OCI-LY3 (cell line): ENCODE data around the gene CACTIN.

Experiments used
- H2AFZ ChIP-seq: fragments of 200-600, 300-600 bp; shearing (Covaris generic); 2 replicates; pipeline ENCODE4 v1.6.0; 2014; ENCODE audit warnings: antibody characterized with exemption, low read depth, low read length
- H3K27ac ChIP-seq: fragments of 200-600, 300-600 bp; sonication (generic); 2 replicates; pipeline ENCODE4 v1.5.1; 2014; ENCODE audit warnings: mild to moderate bottlenecking, low read length, moderate library complexity, mixed read lengths
- H3K27me3 ChIP-seq: fragments of 200-600, 300-600 bp; sonication (generic); 2 replicates; pipeline ENCODE4 v1.6.1; 2014; ENCODE audit warnings: low read depth, low read length, mixed read lengths
- H3K36me3 ChIP-seq: fragments of 200-600, 300-600 bp; sonication (generic); replicated peaks from 2 replicates; pipeline ENCODE3; 2014; ENCODE audit warnings: low read depth, low read length, mixed read lengths
- H3K4me1 ChIP-seq: fragments of 300-600, 200-600 bp; sonication (generic); 2 replicates; pipeline ENCODE4 v1.6.1; 2014; ENCODE audit warnings: low read length, mixed read lengths
- H3K4me2 ChIP-seq: fragments of 200-600, 300-600 bp; sonication (generic); 2 replicates; pipeline ENCODE4 v1.6.1; 2014; ENCODE audit warnings: low read length, mixed read lengths
- H3K4me3 ChIP-seq: fragments of 300-600, 200-600 bp; sonication (generic); 2 replicates; pipeline ENCODE4 v1.5.1; 2014; ENCODE audit warnings: antibody characterized with exemption, mild to moderate bottlenecking, low read length, moderate library complexity
- H3K79me2 ChIP-seq: fragments of 300-600, 200-600 bp; shearing (Covaris generic); 2 replicates; pipeline ENCODE4 v1.6.1; 2014; ENCODE audit warnings: mild to moderate bottlenecking, low read length, mixed read lengths
- H3K9ac ChIP-seq: fragments of 300-600, 200-600 bp; shearing (Covaris generic); 2 replicates; pipeline ENCODE4 v1.6.0; 2014; ENCODE audit warnings: mild to moderate bottlenecking, low read length, moderate library complexity
- H3K9me3 ChIP-seq: fragments of 200-600, 300-600 bp; shearing (Covaris generic); 2 replicates; pipeline ENCODE4 v1.6.1; 2014; ENCODE audit warnings: low read length, mixed read lengths; ENCODE audit not compliant: insufficient read depth
- H4K20me1 ChIP-seq: fragments of 200-600, 300-600 bp; sonication (generic); 2 replicates; pipeline ENCODE4 v1.6.1; 2016; ENCODE audit warnings: low read length, mixed read lengths; ENCODE audit not compliant: insufficient read depth
- CTCF ChIP-seq: fragments of 200-600, 300-600 bp; sonication (generic); IDR thresholded peaks from 2 replicates; pipeline ENCODE4 v1.5.1; 2014; ENCODE audit warnings: antibody characterized with exemption, low read length, low read depth
- EZH2phosphoT487 ChIP-seq: fragments of 200-600 bp; shearing (Covaris generic); IDR thresholded peaks from 2 replicates; pipeline ENCODE4 v1.6.1; 2018; ENCODE audit warnings: antibody characterized with exemption, mixed run types, low read depth

The CACTIN gene

GRCh38 chr19:3609779-3610719 lies 16.5 kb downstream of the CACTIN start:
- H3K36me3 ChIP-seq, result peaks cover 8% of the 10 kb centered on the region

GRCh38 chr19:3608750-3609322 lies 17.8 kb downstream of the CACTIN start:
- Histone ChIP-seq H3K4me2 (no peak overlapping the region), H3K4me1 (peaks cover 9% of the 10 kb centered on the region), H3K27ac (no peak overlapping the region)

More at GRCh38 chr19:3609779-3610719, 16.5 kb downstream of the CACTIN start:
- TF ChIP-seq CTCF, result no peak
- TF ChIP-seq EZH2phosphoT487, result no peak
- no peak overlapping the region for H3K4me3 ChIP-seq
- H2AFZ ChIP-seq, result no peak overlapping the region
- H3K4me2 ChIP-seq, result no peak overlapping the region
- no peak overlapping the region for H3K9ac ChIP-seq
- H3K27me3 ChIP-seq, result no peaks in the 10 kb centered on the region
- no peaks in the 10 kb centered on the region for H4K20me1 ChIP-seq
- no peak overlapping the region for H3K27ac ChIP-seq
- no peaks in the 10 kb centered on the region for H3K79me2 ChIP-seq
- peaks cover 4% of the 10 kb centered on the region for H3K4me1 ChIP-seq
- no peaks in the 10 kb centered on the region for H3K9me3 ChIP-seq

GRCh38 chr19:3608079-3608641 lies 18.4 kb downstream of the CACTIN start:
- Histone ChIP-seq H3K9ac (no peak overlapping the region), H3K4me1 (peaks cover 9% of the 10 kb centered on the region), H3K79me2 (no peaks in the 10 kb centered on the region), H3K27ac (no peak overlapping the region), H3K9me3 (no peaks in the 10 kb centered on the region), H2AFZ (no peak overlapping the region), H3K27me3 (no peaks in the 10 kb centered on the region), H3K4me3 (no peak overlapping the region), H3K36me3 (peaks cover 8% of the 10 kb centered on the region), H4K20me1 (no peaks in the 10 kb centered on the region), H3K4me2 (no peak overlapping the region)
- TF ChIP-seq EZH2phosphoT487, result no peak
- TF ChIP-seq CTCF, result no peak

More at GRCh38 chr19:3608750-3609322, 17.8 kb downstream of the CACTIN start:
- Histone ChIP-seq H3K27me3 (no peaks in the 10 kb centered on the region), H2AFZ (no peak overlapping the region), H3K36me3 (peaks cover 8% of the 10 kb centered on the region), H3K9me3 (no peaks in the 10 kb centered on the region), H4K20me1 (no peaks in the 10 kb centered on the region), H3K4me3 (no peak overlapping the region), H3K79me2 (no peaks in the 10 kb centered on the region), H3K9ac (no peak overlapping the region)
- TF ChIP-seq CTCF (no peak), EZH2phosphoT487 (no peak)
